Measurements from ENCODE around the gene IMP4. TPM values are rescaled to one million over a fixed set of nuclear protein-coding genes. Genes with fewer than 3 reads are reported as not detected.
"Not testable (repeated sequence)": the region's sequence is repeated elsewhere in the genome, so short reads cannot be mapped to it uniquely, and the experiment has no call there.

Gene IMP4
- polyA plus RNA-seq, 6 donors from 2014 or later: 62.0 to 112 (median 85.3) TPM

DNA sequence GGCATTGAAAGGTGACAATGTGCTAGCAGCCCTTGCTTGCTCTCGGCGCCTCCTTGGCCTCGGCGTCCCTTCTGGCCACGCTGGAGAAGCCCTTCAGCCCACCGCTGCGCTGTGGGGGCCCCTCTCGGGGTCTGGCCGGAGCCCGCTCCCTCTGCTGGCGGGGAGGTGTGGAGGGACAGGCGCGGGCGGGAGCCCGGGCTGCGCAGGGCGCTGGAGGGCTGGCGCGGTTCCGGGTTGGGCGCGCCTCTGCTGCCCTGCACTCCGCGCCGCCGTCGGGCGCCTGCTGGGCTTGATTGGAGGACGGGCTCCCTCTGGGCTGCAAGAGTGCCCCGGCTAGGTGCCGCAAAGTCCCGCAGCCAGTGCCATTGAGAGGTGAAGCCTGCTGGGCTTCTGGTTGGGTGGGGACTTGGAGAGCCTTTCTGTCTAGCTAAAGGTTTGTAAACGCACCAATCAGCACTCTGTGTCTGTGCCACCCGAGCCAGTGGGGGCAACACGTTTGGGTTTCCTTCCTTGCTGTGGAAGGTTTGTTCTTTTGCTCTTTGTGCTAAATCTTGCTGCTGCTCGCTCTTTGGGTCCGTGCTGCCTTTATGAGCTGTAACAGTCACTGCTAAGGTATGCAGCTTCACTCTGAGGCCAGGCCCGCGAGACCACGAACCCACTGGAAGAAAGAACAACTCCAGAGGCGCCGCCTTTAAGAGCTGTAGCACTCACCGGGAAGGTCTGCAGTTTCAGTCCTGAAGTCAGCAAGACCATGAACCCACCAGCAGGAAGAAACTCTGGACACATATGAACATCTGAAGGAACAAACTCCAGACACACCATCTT is 14.8 kb upstream of the IMP4 start:
- Mint-ChIP-seq H3K27me3 (peaks cover 43 to 75% (median 55%) of the 10 kb centered on the region in 3 donors), H3K4me1 (peaks cover 3 to 8% (median 7%) of the 10 kb centered on the region in 3 donors), H3K27ac (no peak overlapping the region), H3K4me3 (no peak overlapping the region), H3K9me3 (no peaks in the 10 kb centered on the region), H3K36me3 (no peaks in the 10 kb centered on the region)
- ATAC-seq (ENCODE audit: low read depth in 2 of 2) (no peak), DNase-seq (no peak)

DNA sequence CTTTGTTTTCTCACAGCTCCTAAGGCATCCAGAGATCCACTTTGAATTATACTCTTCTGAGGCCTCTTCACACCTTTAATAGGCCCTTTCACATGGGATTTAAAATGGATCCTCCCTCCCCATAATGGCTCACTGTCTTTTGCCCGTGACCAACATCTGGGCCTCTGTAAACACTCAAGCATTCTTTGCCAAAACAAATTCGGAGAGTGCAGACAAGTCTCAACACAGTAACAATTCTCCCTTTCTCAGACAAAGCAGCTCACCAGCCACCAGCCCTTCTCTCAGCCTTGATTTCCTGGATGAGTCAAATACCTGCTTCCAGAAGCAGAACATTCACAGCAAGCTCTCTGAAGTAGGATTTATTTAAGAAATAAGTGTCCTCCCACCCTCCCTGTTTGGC is 14.0 kb upstream of the IMP4 start:
- ATAC-seq (ENCODE audit: low read depth in 2 of 2): no peak
- Mint-ChIP-seq H3K27me3 (peaks cover 38 to 68% (median 50%) of the 10 kb centered on the region in 3 donors), H3K9me3 (no peaks in the 10 kb centered on the region), H3K36me3 (no peaks in the 10 kb centered on the region), H3K4me3 (no peak overlapping the region), H3K27ac (no peak overlapping the region), H3K4me1 (peaks cover 3 to 8% (median 7%) of the 10 kb centered on the region in 3 donors)
- DNase-seq: no peak

DNA sequence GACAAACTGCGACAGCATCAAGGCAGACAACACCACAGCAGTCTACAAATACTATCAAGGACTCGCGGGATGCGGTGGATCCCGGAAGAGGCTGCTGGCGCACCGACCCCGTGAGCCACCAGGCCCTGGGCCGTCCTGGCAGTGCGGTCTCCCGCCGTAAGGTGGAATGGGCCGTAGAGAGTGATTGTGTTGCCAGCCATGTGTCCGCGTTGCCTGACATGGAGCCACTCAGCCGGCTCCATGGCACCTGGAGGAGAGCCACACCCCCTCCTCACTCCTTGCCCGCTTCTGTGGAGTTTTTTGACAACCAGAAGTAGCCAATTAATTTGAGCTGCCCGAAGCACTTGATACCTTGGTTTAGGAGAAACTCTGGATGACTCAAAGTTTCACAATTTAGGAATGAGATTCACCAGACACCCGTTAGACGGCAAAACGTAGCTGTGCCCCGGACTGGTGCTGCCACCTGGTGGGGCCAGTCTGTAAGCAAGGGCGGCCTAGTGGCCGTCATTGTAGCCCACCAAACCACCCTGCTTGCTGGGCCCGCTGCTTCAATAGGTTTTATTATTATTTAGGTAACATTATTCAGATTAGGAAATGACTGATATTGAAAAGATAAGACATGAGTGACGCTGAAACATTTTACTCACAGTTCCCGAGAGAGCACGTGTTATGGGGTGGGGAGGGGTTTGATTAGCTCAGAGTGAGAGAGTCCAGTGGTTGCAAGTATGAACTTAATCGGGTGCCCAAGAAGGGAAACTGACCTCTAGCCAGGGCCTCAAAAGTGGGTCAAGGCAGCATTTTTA is 10.2 kb upstream of the IMP4 start:
- Mint-ChIP-seq H3K9me3 (peaks cover 0 to 15% (median 0%) of the 10 kb centered on the region in 7 donors), H3K4me3 (peak overlapping the region in 5 of 8 donors; percentile 46 to 57 (median 53)), H3K27ac (peak overlapping the region in 2 of 6 donors; percentile 14 to 39), H3K4me1 (peaks cover 3 to 15% (median 7%) of the 10 kb centered on the region in 3 donors), H3K36me3 (no peaks in the 10 kb centered on the region), H3K27me3 (peaks cover 15 to 44% (median 32%) of the 10 kb centered on the region in 3 donors)
- peak; percentile 90 to 96 for ATAC-seq (ENCODE audit: low read depth in 2 of 2)
- peak; percentile 64 for DNase-seq

DNA sequence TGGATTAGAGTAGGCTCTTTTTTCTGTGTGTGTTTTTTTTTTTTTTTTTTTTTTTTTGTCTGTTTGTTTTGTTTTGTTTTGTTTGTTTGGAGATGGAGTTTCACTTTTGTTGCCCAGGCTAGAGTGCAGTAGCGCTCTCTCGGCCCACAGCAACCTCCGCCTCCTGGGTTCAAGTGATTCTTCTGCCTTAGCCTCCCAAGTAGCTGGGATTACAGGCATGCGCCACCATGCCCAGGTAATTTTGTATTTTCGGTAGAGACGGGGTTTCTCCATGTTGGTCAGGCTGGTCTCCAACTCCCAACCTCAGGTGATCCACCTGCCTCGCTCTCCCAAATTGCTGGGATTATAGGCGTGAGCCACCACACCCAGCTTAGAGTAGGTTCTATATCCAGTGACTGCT is 9.4 kb upstream of the IMP4 start:
- Mint-ChIP-seq H3K9me3 (peaks cover 0 to 15% (median 0%) of the 10 kb centered on the region in 7 donors), H3K4me1 (peaks cover 3 to 15% (median 7%) of the 10 kb centered on the region in 3 donors), H3K27me3 (peaks cover 8 to 39% (median 31%) of the 10 kb centered on the region in 3 donors)
- not testable (repeated sequence) for H3K27ac Mint-ChIP-seq; H3K4me3 Mint-ChIP-seq; ATAC-seq (ENCODE audit: low read depth in 2 of 2); H3K36me3 Mint-ChIP-seq; DNase-seq

DNA sequence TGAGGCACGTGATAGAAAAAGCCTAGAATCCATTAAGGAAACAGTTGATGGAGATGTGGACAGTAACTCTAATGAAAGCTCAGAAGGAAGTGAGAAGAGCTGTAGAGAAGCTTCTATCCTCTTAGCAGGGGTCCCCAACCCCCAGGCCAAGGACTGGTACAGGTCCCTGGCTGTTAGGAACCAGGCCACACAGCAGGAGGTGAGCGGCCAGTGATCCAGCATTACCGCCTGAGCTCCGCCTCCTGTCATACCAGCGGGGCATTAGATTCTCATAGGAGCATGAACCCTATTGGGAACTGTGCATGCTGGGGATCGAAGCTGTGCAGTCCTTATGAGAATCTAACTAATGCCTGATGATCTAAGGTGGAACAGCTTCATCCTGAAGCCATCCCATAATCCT is 8.7 kb upstream of the IMP4 start:
- ATAC-seq (ENCODE audit: low read depth in 2 of 2) (no peak), DNase-seq (no peak)
- Mint-ChIP-seq H3K4me3 (no peak overlapping the region), H3K4me1 (peaks cover 3 to 15% (median 7%) of the 10 kb centered on the region in 3 donors), H3K9me3 (peaks cover 0 to 15% (median 0%) of the 10 kb centered on the region in 7 donors), H3K27ac (no peak overlapping the region), H3K27me3 (peaks cover under 1 to 32% (median 24%) of the 10 kb centered on the region in 3 donors), H3K36me3 (peaks cover 0 to 8% of the 10 kb centered on the region in 2 donors)

DNA sequence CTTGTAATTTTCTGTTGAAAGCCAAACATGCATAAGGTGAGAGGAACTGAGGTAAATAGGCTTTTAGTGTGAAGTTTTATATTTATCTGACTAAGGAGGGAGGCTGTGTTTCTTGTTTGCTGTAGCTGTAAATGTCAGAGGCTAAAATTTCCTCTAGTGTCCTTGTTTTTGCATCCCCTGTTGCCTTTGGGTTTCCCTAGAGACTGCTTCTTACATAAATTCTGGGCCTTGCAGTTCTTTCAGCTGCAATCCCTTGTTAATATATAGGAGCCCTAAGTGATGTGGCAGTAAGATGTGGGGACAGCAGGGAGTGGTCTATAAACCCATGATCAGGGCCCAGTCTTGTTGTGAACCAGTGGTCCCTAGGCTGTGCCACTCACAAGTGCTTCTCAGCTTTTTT is 7.5 kb upstream of the IMP4 start:
- H3K4me3 Mint-ChIP-seq: no peak overlapping the region
- ATAC-seq (ENCODE audit: low read depth in 2 of 2): no peak
- H3K27ac Mint-ChIP-seq: no peak overlapping the region

DNA sequence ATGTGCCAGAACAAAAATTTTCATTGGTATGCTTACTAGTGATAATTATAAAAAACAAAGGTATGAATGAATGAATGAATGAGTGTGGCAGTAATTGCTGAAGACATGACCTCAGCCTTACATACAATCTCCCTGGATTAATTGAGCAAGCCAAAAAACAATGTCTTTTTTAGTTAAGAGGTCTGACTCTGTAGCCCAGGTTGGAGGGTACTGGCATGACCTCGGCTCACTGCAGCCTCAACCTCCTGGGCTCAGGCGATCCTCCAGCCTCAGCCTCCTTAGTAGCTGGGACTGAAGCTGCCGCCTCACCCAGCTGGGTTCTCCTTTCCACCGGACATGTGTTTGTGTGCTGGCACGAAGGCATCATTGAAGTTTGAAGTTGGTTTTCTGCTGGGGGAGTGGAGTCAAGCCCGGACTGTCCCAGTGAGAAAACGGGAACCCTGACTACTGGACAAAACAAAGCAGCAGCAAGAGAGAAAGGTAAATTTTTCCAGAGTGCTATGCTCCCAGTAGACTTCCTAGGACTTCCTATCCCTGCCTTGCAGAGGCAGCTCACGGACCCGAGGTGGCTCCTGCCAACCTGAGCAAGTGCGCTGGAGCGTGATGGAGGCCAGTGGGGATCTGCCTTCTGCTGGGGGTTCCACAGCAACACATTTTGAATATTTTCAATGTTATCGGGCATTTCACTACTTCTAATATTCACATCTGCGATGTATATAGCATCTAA is 6.4 kb upstream of the IMP4 start:
- H3K36me3 Mint-ChIP-seq: peaks cover 8 to 10% of the 10 kb centered on the region in 2 donors
- H3K4me1 Mint-ChIP-seq: peaks cover 13 to 35% (median 22%) of the 10 kb centered on the region in 3 donors
- peak overlapping the region in 1 of 8 donors; percentile 75 for H3K4me3 Mint-ChIP-seq
- peaks cover 0 to 15% (median 0%) of the 10 kb centered on the region in 7 donors for H3K9me3 Mint-ChIP-seq
- peak overlapping the region in 1 of 6 donors; percentile 76 for H3K27ac Mint-ChIP-seq
- DNase-seq: no peak
- ATAC-seq (ENCODE audit: low read depth in 2 of 2): no peak
- H3K27me3 Mint-ChIP-seq: peaks cover 0 to 16% (median 8%) of the 10 kb centered on the region in 3 donors

More for the DNA sequence above, 7.5 kb upstream of the IMP4 start:
- Mint-ChIP-seq H3K36me3 (peaks cover 7 to 8% of the 10 kb centered on the region in 2 donors), H3K9me3 (peaks cover 0 to 15% (median 0%) of the 10 kb centered on the region in 7 donors), H3K27me3 (peaks cover 0 to 27% (median 19%) of the 10 kb centered on the region in 3 donors), H3K4me1 (peaks cover 6 to 25% (median 13%) of the 10 kb centered on the region in 3 donors)
- DNase-seq: no peak

DNA sequence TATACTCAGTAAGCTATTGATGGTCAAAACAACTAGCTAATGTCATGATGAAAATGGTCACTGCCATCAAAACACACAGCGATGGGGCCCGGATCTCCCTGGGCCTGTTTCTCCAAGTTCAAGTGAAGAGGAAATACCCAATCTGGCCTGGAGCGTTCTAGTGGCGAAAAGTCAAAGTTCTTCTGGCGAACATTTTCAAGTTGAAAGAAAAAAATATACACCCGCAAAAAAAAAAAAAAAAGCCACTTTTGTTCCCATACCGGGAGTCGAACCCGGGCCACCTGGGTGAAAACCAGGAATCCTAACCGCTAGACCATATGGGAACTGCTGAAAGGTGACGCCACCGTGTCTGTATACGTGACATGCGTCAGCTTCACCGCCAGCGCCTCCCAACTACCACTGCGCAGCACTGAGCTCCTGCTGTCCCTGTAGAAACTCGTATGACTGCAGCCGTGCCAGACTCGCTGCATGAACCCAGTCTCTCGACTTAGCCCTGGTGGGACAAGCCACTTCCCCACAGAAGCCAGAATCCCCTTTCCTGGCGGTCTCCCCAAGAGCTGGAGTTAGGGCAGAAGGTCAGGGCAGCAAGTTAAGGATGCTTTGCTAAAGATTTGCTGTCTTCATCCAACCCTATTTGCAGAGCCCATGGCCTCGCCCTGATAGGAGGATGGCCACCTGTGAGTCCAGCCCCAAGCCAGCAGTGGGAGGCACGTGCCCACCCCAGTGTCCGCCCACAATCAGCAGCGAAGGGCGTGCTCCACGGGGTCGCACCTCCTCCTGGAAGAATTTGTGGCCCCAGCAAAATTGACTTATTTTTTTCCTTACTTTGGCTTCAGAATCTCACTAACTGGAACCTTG is 5.6 kb upstream of the IMP4 start:
- H3K36me3 Mint-ChIP-seq: peaks cover 8 to 10% of the 10 kb centered on the region in 2 donors
- H3K4me1 Mint-ChIP-seq: peaks cover 19 to 40% (median 29%) of the 10 kb centered on the region in 3 donors
- H3K27me3 Mint-ChIP-seq: peaks cover 0 to 8% (median 5%) of the 10 kb centered on the region in 3 donors
- peak overlapping the region in 4 of 8 donors; percentile 9 to 75 (median 24) for H3K4me3 Mint-ChIP-seq
- peak overlapping the region in 4 of 6 donors; percentile 47 to 88 (median 78) for H3K27ac Mint-ChIP-seq
- peaks cover 0 to 15% (median 0%) of the 10 kb centered on the region in 7 donors for H3K9me3 Mint-ChIP-seq
- ATAC-seq (ENCODE audit: low read depth in 2 of 2): no peak
- peak; percentile 31 for DNase-seq

DNA sequence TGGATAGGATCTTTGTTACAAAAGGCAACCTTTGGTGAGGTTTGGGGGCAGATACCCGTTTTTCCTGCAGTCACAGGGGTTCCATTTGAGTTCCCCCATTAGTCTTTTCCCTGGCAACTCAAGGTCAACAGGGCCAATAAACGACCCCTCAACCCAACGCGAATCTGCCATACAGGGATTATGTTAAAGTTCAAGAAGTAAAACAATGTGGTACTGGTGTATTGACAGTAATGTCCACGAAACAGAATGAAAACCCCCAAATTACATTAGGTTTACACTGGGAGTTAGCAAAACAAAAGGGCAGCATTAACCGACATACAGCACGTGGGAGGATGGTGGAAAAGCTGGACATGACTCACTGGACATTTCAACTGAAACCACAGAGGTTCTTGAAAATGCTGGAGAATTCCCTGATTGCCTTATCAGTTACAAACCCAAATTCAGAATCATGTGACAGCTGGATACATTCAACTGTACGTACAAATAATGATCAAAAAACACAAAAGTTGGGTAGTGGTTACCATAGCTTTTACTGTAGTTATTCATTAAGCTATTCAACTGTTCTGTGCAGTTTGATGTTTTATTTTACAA is 4.9 kb upstream of the IMP4 start:
- peaks cover 0 to under 1% (median 0%) of the 10 kb centered on the region in 3 donors for H3K27me3 Mint-ChIP-seq
- H3K9me3 Mint-ChIP-seq: peaks cover 0 to 15% (median 1%) of the 10 kb centered on the region in 7 donors
- no peak for ATAC-seq (ENCODE audit: low read depth in 2 of 2)
- no peak for DNase-seq
- peak overlapping the region in 1 of 8 donors; percentile 75 for H3K4me3 Mint-ChIP-seq
- H3K27ac Mint-ChIP-seq: peak overlapping the region in 1 of 6 donors; percentile 50
- H3K36me3 Mint-ChIP-seq: peaks cover 8 to 10% of the 10 kb centered on the region in 2 donors
- H3K4me1 Mint-ChIP-seq: peaks cover 21 to 35% (median 26%) of the 10 kb centered on the region in 3 donors

DNA sequence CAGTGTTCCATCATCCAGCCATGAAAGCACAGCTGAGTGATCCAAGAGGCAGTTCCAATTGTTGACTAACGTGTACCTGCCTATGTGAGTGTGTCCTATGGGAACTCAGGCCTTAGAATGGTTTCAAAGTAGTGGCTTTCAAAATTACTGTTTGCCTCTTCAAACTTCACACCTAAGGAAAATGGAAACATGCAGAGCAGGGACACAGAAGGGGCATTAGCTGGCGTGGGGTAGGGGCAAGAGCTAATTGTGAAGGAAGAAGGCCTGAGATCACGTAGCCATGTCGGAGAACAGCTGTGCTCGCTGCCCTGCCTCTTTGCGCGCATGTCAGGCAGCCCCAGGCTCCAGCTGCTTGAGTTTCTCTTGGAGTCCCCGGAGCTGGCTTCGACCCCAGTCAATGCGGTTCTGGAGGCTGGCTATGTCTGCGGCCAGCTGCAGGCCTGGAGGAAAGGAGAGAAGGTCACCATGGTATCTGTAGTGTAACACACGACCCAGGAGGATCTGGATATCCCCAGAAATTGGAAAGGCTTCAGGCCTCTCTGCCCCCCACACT is 3.8 kb upstream of the IMP4 start:
- H3K27me3 Mint-ChIP-seq: no peaks in the 10 kb centered on the region
- peak overlapping the region in 3 of 8 donors; percentile 39 to 74 (median 54) for H3K4me3 Mint-ChIP-seq
- peaks cover 8 to 10% of the 10 kb centered on the region in 2 donors for H3K36me3 Mint-ChIP-seq
- ATAC-seq (ENCODE audit: low read depth in 2 of 2): no peak
- peaks cover 21 to 44% (median 36%) of the 10 kb centered on the region in 3 donors for H3K4me1 Mint-ChIP-seq
- peaks cover 0 to 15% (median 1%) of the 10 kb centered on the region in 7 donors for H3K9me3 Mint-ChIP-seq
- DNase-seq: no peak
- H3K27ac Mint-ChIP-seq: peak overlapping the region in 1 of 6 donors; percentile 56

DNA sequence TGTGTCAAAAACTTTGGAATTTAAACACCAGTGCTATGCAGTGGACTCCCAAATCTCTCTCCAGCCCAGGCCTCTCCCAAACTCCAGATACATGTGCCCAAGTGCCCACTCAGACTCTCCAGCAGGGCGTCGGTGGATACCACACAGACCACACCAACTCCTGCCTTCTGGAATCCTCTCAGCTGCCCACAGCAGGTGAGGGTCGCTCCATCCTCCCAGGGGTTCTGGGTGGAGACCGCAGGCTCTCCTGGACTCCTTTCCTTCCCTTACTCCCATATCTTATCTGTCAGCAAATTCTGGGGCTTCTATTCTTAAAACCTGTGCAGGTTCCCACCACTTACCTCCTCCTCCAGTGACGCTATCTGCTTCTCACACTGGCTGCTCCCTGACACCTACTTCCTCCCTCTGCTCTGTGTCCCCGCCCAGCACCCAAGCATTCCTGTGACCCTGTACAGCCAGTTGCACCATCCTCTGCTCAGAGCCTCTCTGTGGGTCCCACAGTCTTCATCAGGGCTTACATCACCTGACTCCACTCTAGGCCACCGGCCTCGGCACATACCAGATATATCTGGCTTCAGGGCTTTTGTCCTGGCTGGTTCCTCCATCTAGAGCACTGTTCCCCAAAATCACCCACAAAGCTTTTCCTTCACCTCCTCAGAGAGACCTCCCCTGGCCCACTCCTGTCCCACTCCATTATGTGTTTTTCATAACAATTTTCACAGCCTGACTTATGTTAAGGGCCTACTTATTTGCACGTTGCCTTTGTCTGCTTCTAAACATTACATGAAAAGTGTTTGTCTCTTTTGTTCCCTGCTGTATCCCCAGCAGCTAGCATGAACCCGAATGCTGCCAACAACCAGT is 2.6 kb upstream of the IMP4 start:
- DNase-seq: no peak
- Mint-ChIP-seq H3K36me3 (peaks cover 8 to 15% of the 10 kb centered on the region in 2 donors), H3K9me3 (peaks cover 0 to 9% (median 0%) of the 10 kb centered on the region in 7 donors), H3K4me1 (peaks cover 25 to 55% (median 36%) of the 10 kb centered on the region in 3 donors), H3K4me3 (peak overlapping the region in 4 of 8 donors; percentile 18 to 99 (median 64)), H3K27ac (peak overlapping the region in 4 of 6 donors; percentile 33 to 66 (median 55)), H3K27me3 (no peaks in the 10 kb centered on the region)
- ATAC-seq (ENCODE audit: low read depth in 2 of 2): no peak

Data from naive B cell (primary cell).